Activated CD8-positive, alpha-beta memory T cell treated with anti-CD3 and anti-CD28 coated beads, Interleukin-2, amount 50 U/mL, for 24 hours (primary cell): ENCODE results near the gene PSENEN.
A peak's percentile ranks its signal among the peaks of the same experiment; 100 is the strongest.

Source experiments
- DNase-seq: peaks from one replicate; pipeline ENCODE4 v3.0.0-alpha.2; 2020; ENCODE audit errors: extremely low read depth

Gene PSENEN

GRCh38 chr19:35773020-35773806, 27.8 kb downstream of the PSENEN start:
- DNase-seq, result no peak

DNA sequence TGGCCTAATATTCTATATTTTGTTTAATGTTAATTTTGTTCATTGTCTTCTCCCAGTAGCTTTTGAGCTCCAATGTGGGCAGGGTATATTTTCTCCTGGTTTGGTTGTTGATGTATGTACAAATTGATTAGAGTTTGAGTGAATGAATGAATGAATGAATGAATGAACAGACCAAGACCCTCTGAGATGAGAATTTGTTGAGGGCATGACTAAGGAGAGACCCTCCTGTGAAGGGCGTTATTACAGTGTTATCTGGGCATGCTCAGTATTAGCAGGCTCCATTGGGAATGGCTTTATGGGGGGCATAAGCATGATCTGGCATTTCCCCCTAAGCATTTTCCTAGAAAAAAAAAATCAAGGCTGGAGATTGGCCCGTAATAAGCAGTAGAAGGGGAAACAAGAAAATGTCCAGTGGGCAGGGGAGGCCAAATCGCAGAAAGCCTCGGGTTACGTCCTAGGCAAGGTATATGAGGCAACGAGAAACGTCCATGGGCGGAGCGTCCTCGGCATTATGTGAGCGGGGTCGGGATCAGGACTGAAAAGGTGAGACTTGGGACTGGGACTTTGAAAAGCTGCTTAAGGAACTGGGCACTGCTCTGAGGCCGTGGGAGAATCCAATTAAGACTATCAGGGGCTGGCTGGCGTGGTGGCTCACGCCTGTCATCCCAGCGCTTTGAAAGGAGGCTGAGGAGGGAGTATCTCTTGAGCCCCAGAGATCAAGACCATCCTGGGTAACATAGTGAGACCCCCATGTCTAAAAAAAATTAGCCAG, 29.0 kb downstream of the PSENEN start:
- DNase-seq, result no peak

- DNase-seq, result no peak
These were observed 29.5 kb downstream of the PSENEN start for GRCh38 chr19:35775046-35775297.

DNA sequence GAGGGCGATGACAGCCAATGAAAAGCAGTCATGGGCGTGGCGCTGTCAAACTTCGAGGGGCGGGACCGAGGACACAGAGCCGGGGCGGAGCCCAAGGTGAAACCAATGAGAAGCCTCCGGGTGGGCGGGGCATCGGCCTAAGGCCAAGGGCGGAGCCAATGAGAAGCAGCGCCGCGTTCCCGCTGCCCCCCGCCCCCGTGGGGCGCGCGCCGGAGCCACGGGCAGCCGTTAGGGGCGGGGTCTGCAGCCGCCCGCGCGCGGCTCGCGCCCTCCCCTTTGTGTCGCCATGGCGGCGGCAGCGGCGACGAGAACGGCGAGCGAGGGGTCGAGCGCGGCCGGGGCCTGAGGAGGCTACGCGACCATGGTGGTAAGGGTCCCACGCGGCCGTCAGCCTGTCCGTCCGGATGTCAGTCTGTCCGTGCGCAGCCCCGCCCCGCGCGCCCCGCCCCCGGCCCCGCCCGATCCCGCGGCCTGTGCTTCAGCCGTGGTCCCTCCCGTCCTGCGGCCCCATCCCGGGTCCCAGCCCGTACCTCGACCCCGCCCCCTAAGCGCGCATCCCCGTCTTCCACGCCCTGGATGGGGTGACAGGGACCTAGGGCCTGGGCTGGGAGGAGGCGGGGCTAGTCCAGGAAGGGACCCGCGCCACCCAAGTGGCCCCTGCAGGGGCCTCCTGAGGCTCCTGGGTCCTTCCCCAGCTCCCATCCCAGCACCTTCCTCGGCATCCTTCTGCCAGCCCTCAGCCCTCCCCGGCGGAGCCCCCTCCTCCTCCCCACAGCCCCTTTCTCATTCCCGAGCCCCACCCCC, 30.0 kb downstream of the PSENEN start, which contains the start of gene ARHGAP33:
TSS of gene ARHGAP33 (plus strand) at position 267 of the 804 bp plus-strand sequence. CDS start at position 362, 95 bp downstream.
- DNase-seq, result peak; percentile 97

GRCh38 chr19:35776102-35776788, 30.8 kb downstream of the PSENEN start:
- no peak for DNase-seq

DNA sequence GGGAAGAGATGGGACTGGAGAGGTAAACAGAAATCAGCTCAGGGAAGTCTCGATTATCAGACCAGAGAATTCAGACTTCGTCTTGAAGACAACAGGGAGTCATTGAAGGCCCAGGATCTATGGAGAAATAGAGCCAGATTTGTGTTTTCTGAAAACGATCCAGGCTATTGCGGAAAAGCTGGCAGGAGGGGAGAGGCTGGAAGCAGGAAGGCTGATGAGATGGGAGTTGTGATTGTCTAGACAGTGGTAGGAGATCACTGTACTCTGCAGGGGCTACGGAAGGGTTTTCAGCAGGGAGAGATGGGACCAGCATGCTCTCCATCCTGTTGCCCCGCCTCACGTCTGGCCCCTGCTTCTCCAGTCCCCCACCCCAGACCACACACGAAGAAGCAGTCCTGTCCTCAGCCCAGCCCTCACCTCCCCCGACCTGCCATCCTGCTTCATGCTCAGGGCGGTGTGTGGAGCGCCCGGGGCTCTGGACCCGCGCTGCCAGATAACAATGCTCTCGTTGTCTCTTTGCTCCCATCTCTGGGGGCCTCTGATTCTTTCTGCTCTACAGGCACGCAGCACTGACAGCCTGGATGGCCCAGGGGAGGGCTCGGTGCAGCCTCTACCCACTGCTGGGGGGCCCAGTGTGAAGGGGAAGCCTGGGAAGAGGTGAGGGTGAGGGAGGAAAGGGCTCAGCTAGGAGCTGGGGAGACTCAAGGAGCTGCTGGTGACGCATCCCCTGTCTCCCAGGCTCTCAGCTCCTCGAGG, 31.8 kb downstream of the PSENEN start:
- DNase-seq, result no peak

GRCh38 chr19:35777961-35778360, 32.5 kb downstream of the PSENEN start:
- no peak for DNase-seq

- no peak for DNase-seq
These were observed 33.6 kb downstream of the PSENEN start for GRCh38 chr19:35779033-35779432.

DNA sequence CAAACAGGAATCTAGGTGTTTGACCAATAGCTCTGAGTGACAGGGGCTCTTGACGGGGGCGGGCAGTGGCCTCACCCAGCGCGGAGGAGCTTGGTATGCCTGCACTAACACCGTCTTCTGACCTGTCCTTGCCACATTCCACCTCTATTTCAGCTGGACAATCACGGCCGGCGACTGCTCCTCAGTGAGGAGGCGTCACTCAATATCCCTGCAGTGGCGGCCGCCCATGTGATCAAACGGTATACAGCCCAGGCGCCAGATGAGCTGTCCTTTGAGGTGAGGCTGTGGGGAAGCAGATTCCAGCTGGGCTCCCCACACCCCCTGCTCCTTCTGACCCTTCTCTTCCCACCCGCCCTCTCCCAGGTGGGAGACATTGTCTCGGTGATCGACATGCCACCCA, 34.6 kb downstream of the PSENEN start:
- DNase-seq, result no peak

- no peak for DNase-seq
These were observed 35.3 kb downstream of the PSENEN start for GRCh38 chr19:35780717-35781116.

GRCh38 chr19:35781650-35782049, 36.2 kb downstream of the PSENEN start:
- DNase-seq, result no peak

- DNase-seq, result no peak
These were observed 37.1 kb downstream of the PSENEN start for GRCh38 chr19:35782589-35782988.

GRCh38 chr19:35783469-35784434, 38.3 kb downstream of the PSENEN start:
- DNase-seq, result no peak

- no peak for DNase-seq
These were observed 39.3 kb downstream of the PSENEN start for GRCh38 chr19:35784503-35785338.

GRCh38 chr19:35785339-35785627, 39.8 kb downstream of the PSENEN start:
- DNase-seq, result no peak

- no peak for DNase-seq
These were observed 41.1 kb downstream of the PSENEN start for GRCh38 chr19:35786299-35787160.

GRCh38 chr19:35787227-35787799, 41.9 kb downstream of the PSENEN start:
- DNase-seq, result no peak
